ENCODE data around the gene DOP1B.

- TF ChIP-seq, protein P1, sequence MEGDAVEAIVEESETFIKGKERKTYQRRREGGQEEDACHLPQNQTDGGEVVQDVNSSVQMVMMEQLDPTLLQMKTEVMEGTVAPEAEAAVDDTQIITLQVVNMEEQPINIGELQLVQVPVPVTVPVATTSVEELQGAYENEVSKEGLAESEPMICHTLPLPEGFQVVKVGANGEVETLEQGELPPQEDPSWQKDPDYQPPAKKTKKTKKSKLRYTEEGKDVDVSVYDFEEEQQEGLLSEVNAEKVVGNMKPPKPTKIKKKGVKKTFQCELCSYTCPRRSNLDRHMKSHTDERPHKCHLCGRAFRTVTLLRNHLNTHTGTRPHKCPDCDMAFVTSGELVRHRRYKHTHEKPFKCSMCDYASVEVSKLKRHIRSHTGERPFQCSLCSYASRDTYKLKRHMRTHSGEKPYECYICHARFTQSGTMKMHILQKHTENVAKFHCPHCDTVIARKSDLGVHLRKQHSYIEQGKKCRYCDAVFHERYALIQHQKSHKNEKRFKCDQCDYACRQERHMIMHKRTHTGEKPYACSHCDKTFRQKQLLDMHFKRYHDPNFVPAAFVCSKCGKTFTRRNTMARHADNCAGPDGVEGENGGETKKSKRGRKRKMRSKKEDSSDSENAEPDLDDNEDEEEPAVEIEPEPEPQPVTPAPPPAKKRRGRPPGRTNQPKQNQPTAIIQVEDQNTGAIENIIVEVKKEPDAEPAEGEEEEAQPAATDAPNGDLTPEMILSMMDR (IDR thresholded peaks at IDR 0.05), result no peak
- TF ChIP-seq POLR2A (IDR thresholded peaks at IDR 0.05), result no peak
Measured at GRCh38 chr21:36180963-36181362, 24.3 kb downstream of the DOP1B start.
